MG63 (cell line): Measurements from ENCODE around the gene WDR47. TPM values are rescaled to one million over a fixed set of nuclear protein-coding genes. Genes with fewer than 3 reads are reported as not detected.
"Not testable (repeated sequence)": the region's sequence is repeated elsewhere in the genome, so short reads cannot be mapped to it uniquely, and the experiment has no call there.

Experiments
- DNase-seq: peaks from one replicate; pipeline ENCODE4 v3.0.0-alpha.2; 2020
- H3K27me3 ChIP-seq: fragments of 250-450 bp; sonication (Bioruptor Pico); 2 replicates; pipeline ENCODE4 v1.5.1; 2020; ENCODE audit warnings: mild to moderate bottlenecking, moderate library complexity
- H3K36me3 ChIP-seq: fragments of 250-450 bp; sonication (Bioruptor Pico); 2 replicates; pipeline ENCODE4 v1.5.1; 2020; ENCODE audit warnings: mild to moderate bottlenecking, moderate library complexity
- H3K4me3 ChIP-seq: fragments of 250-450 bp; sonication (Bioruptor Pico); 2 replicates; pipeline ENCODE4 v1.5.1; 2020; ENCODE audit warnings: mild to moderate bottlenecking, moderate library complexity
- H3K9me3 ChIP-seq: fragments of 250-450 bp; sonication (Bioruptor Pico); 2 replicates; pipeline ENCODE4 v1.5.1; 2020; ENCODE audit warnings: mild to moderate bottlenecking, moderate library complexity
- total RNA-seq: library from RNA; depleted of rRNA; stranded (reverse); fragments of >200 nt; shearing (Covaris generic); gene quantifications from 2 replicates; pipeline ENCODE4 v1.2.3, GENCODE V29; 2014; ENCODE audit warnings: low replicate concordance

The WDR47 gene
- total RNA-seq, 1 experiment from 2014 or later: 19.5 TPM

- H3K4me3 ChIP-seq: no peak overlapping the region
- no peaks in the 10 kb centered on the region for H3K27me3 ChIP-seq
- H3K9me3 ChIP-seq: no peaks in the 10 kb centered on the region
- H3K36me3 ChIP-seq: peaks cover 24% of the 10 kb centered on the region
- no peak for DNase-seq
These were observed 21.1 kb downstream of the WDR47 start for GRCh38 chr1:109020693-109021257.

- H3K9me3 ChIP-seq, H3K27me3 ChIP-seq, H3K4me3 ChIP-seq, DNase-seq: not testable (repeated sequence)
- H3K36me3 ChIP-seq: peaks cover 34% of the 10 kb centered on the region
These were observed 24.2 kb downstream of the WDR47 start for GRCh38 chr1:109017719-109018118.

GRCh38 chr1:109017134-109017533 lies 24.8 kb downstream of the WDR47 start:
- H3K4me3 ChIP-seq: no peak overlapping the region
- peaks cover 36% of the 10 kb centered on the region for H3K36me3 ChIP-seq
- no peak for DNase-seq
- no peaks in the 10 kb centered on the region for H3K27me3 ChIP-seq
- no peaks in the 10 kb centered on the region for H3K9me3 ChIP-seq

GRCh38 chr1:109011335-109011734 lies 30.6 kb downstream of the WDR47 start:
- no peak overlapping the region for H3K4me3 ChIP-seq
- H3K36me3 ChIP-seq: peaks cover 41% of the 10 kb centered on the region
- DNase-seq: no peak
- H3K27me3 ChIP-seq: no peaks in the 10 kb centered on the region
- H3K9me3 ChIP-seq: no peaks in the 10 kb centered on the region

- peak; percentile 16 for DNase-seq
- Histone ChIP-seq H3K36me3 (peaks cover 70% of the 10 kb centered on the region), H3K9me3 (peaks cover 14% of the 10 kb centered on the region)
- H3K4me3 ChIP-seq, H3K27me3 ChIP-seq: not testable (repeated sequence)
These were observed 45.3 kb downstream of the WDR47 start for GRCh38 chr1:108996622-108997021.

GRCh38 chr1:108983114-108983513 lies 58.8 kb downstream of the WDR47 start:
- Histone ChIP-seq H3K36me3 (peaks cover 52% of the 10 kb centered on the region), H3K9me3 (no peaks in the 10 kb centered on the region), H3K27me3 (no peaks in the 10 kb centered on the region), H3K4me3 (no peak overlapping the region)
- DNase-seq: no peak

- Histone ChIP-seq H3K27me3 (no peaks in the 10 kb centered on the region), H3K4me3 (no peak overlapping the region), H3K36me3 (peaks cover 50% of the 10 kb centered on the region), H3K9me3 (no peaks in the 10 kb centered on the region)
- no peak for DNase-seq
These were observed 65.2 kb downstream of the WDR47 start for GRCh38 chr1:108976658-108977057.

- Histone ChIP-seq H3K27me3 (no peaks in the 10 kb centered on the region), H3K9me3 (peaks cover 2% of the 10 kb centered on the region), H3K4me3 (no peak overlapping the region), H3K36me3 (peaks cover 52% of the 10 kb centered on the region)
- no peak for DNase-seq
These were observed 69.0 kb downstream of the WDR47 start for GRCh38 chr1:108972951-108973350.

- DNase-seq: no peak
- Histone ChIP-seq H3K4me3 (no peak overlapping the region), H3K36me3 (peaks cover 33% of the 10 kb centered on the region), H3K27me3 (no peaks in the 10 kb centered on the region), H3K9me3 (peaks cover 2% of the 10 kb centered on the region)
These were observed 72.6 kb downstream of the WDR47 start for GRCh38 chr1:108969346-108969745.

GRCh38 chr1:108963052-108963686 lies 78.7 kb downstream of the WDR47 start, which contains the start of gene CLCC1:
TSS of gene CLCC1 (minus strand) at chr1:108963484. CDS start at chr1:108950437, 13,047 bp downstream.
- Histone ChIP-seq H3K4me3 (peak within 1 kb of the TSS; percentile 77), H3K36me3 (peaks cover 39% of the 10 kb centered on the region), H3K27me3 (no peaks in the 10 kb centered on the region), H3K9me3 (no peaks in the 10 kb centered on the region)
- DNase-seq: peak; percentile 99

GRCh38 chr1:108962681-108963051 lies 79.2 kb downstream of the WDR47 start:
- no peaks in the 10 kb centered on the region for H3K9me3 ChIP-seq
- peak; percentile 47 for DNase-seq

GRCh38 chr1:108961752-108962486 lies 80.0 kb downstream of the WDR47 start:
- Histone ChIP-seq H3K36me3 (peaks cover 45% of the 10 kb centered on the region), H3K27me3 (no peaks in the 10 kb centered on the region), H3K4me3 (peak overlapping the region; percentile 77), H3K9me3 (no peaks in the 10 kb centered on the region)
- no peak for DNase-seq

More at GRCh38 chr1:108962681-108963051, 79.2 kb downstream of the WDR47 start:
- Histone ChIP-seq H3K4me3 (peak overlapping the region; percentile 77), H3K36me3 (peaks cover 38% of the 10 kb centered on the region), H3K27me3 (no peaks in the 10 kb centered on the region)

- H3K4me3 ChIP-seq: no peak overlapping the region
- H3K9me3 ChIP-seq: no peaks in the 10 kb centered on the region
- DNase-seq: no peak
- H3K27me3 ChIP-seq: no peaks in the 10 kb centered on the region
- peaks cover 49% of the 10 kb centered on the region for H3K36me3 ChIP-seq
These were observed 80.7 kb downstream of the WDR47 start for GRCh38 chr1:108961198-108961597.

GRCh38 chr1:108960719-108961118 lies 81.2 kb downstream of the WDR47 start:
- peaks cover 52% of the 10 kb centered on the region for H3K36me3 ChIP-seq
- no peak overlapping the region for H3K4me3 ChIP-seq
- H3K27me3 ChIP-seq: no peaks in the 10 kb centered on the region
- no peaks in the 10 kb centered on the region for H3K9me3 ChIP-seq
- no peak for DNase-seq

GRCh38 chr1:108957888-108958287 lies 84.0 kb downstream of the WDR47 start:
- Histone ChIP-seq H3K27me3 (no peaks in the 10 kb centered on the region), H3K4me3 (no peak overlapping the region), H3K36me3 (peaks cover 78% of the 10 kb centered on the region), H3K9me3 (no peaks in the 10 kb centered on the region)
- no peak for DNase-seq

- H3K36me3 ChIP-seq: peaks cover 74% of the 10 kb centered on the region
- H3K27me3 ChIP-seq: no peaks in the 10 kb centered on the region
- no peak for DNase-seq
- H3K4me3 ChIP-seq: no peak overlapping the region
- H3K9me3 ChIP-seq: no peaks in the 10 kb centered on the region
These were observed 86.0 kb downstream of the WDR47 start for GRCh38 chr1:108955881-108956280.

GRCh38 chr1:108955111-108955510 lies 86.8 kb downstream of the WDR47 start:
- Histone ChIP-seq H3K27me3 (no peaks in the 10 kb centered on the region), H3K4me3 (no peak overlapping the region), H3K9me3 (no peaks in the 10 kb centered on the region), H3K36me3 (peaks cover 68% of the 10 kb centered on the region)
- DNase-seq: no peak
